ENCODE results near the gene PKP3. TPM values are rescaled to one million over a fixed set of nuclear protein-coding genes. Genes with fewer than 3 reads are reported as not detected.

Gene PKP3
- total and polyA plus RNA-seq, 9 of the 15 experiments (the other 6 are each of a cell fraction or from before 2014, with no cell fraction given), result 0.11 to 110 (median 30.7) TPM

DNA sequence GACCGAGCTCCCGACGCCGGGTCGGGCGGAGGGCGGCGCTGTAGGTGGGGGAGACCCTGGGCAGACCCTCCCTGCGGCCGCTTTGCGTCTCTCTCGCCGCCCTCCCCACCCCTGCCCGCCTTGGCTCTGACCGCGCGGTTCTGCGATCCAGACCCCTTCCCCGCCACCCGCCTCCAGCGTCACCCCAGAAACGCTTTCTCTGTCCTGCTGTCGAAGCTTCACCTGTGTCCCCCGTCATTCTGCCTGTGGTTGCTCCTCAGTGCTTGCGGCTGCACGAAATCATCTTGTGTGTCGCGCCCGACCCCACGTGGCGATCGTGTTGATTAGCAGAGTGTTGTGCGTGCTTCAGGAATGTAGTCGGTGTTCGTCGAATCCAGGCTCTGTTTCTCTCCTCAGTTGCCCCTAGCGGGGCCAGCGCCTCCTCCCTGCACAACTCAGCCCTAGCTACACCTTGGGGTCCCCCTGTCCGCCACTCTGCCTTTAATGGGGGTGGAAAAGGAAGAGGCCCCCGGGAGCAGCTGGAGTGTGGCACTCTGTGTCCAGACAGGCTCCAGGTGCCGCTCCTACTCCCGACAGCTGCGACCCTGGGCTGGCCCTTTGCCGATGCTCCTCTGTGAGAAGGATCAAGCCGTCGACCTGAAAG lies 56.9 kb downstream of the PKP3 start (continued):
- TF ChIP-seq, protein P1, sequence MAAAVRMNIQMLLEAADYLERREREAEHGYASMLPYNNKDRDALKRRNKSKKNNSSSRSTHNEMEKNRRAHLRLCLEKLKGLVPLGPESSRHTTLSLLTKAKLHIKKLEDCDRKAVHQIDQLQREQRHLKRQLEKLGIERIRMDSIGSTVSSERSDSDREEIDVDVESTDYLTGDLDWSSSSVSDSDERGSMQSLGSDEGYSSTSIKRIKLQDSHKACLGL (CRISPR knock-in tag; IDR thresholded peaks at IDR 0.05; ENCODE audit: borderline replicate concordance, poor library complexity, severe bottlenecking), result peak; percentile 11
- TF ChIP-seq NR2C2 (CRISPR knock-in tag; IDR thresholded peaks at IDR 0.05) (peak; percentile 47; the same call in 1 of the 2 replicates), NR2C2 (tag; IDR thresholded peaks at IDR 0.05) (no peak), CREM (IDR thresholded peaks at IDR 0.05; ENCODE audit: low read depth) (peak; percentile 70), DNMT1 (IDR thresholded peaks at IDR 0.05) (no peak), MXI1 (IDR thresholded peaks at IDR 0.05; ENCODE audit: low read depth, low read length) (0 out of 2 replicates have a peak, but pooled peaks have one; percentile 49), MAFF (IDR thresholded peaks at IDR 0.05; ENCODE audit: low read length) (no peak), KAT7 (CRISPR knock-in tag; IDR thresholded peaks at IDR 0.05; ENCODE audit: borderline replicate concordance) (0 out of 2 replicates have a peak, but pooled peaks have one; percentile 60), GABPA (tag; conservative IDR thresholded peaks at IDR 0.05; ENCODE audit: low read depth) (peak; percentile 18; the same call in 1 of the 2 replicates), RAD51 (IDR thresholded peaks at IDR 0.05; ENCODE audit: borderline replicate concordance, low read depth) (0 out of 2 replicates have a peak, but pooled peaks have one; percentile 24), ESRRA (IDR thresholded peaks at IDR 0.05; ENCODE audit: borderline replicate concordance, low read depth) (peak; percentile 24; the same call in 1 of the 2 replicates)
- TF ChIP-seq, protein P2, sequence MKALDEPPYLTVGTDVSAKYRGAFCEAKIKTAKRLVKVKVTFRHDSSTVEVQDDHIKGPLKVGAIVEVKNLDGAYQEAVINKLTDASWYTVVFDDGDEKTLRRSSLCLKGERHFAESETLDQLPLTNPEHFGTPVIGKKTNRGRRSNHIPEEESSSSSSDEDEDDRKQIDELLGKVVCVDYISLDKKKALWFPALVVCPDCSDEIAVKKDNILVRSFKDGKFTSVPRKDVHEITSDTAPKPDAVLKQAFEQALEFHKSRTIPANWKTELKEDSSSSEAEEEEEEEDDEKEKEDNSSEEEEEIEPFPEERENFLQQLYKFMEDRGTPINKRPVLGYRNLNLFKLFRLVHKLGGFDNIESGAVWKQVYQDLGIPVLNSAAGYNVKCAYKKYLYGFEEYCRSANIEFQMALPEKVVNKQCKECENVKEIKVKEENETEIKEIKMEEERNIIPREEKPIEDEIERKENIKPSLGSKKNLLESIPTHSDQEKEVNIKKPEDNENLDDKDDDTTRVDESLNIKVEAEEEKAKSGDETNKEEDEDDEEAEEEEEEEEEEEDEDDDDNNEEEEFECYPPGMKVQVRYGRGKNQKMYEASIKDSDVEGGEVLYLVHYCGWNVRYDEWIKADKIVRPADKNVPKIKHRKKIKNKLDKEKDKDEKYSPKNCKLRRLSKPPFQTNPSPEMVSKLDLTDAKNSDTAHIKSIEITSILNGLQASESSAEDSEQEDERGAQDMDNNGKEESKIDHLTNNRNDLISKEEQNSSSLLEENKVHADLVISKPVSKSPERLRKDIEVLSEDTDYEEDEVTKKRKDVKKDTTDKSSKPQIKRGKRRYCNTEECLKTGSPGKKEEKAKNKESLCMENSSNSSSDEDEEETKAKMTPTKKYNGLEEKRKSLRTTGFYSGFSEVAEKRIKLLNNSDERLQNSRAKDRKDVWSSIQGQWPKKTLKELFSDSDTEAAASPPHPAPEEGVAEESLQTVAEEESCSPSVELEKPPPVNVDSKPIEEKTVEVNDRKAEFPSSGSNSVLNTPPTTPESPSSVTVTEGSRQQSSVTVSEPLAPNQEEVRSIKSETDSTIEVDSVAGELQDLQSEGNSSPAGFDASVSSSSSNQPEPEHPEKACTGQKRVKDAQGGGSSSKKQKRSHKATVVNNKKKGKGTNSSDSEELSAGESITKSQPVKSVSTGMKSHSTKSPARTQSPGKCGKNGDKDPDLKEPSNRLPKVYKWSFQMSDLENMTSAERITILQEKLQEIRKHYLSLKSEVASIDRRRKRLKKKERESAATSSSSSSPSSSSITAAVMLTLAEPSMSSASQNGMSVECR (CRISPR knock-in tag; IDR thresholded peaks at IDR 0.05), result peak; percentile 65
- TF ChIP-seq, protein P3, sequence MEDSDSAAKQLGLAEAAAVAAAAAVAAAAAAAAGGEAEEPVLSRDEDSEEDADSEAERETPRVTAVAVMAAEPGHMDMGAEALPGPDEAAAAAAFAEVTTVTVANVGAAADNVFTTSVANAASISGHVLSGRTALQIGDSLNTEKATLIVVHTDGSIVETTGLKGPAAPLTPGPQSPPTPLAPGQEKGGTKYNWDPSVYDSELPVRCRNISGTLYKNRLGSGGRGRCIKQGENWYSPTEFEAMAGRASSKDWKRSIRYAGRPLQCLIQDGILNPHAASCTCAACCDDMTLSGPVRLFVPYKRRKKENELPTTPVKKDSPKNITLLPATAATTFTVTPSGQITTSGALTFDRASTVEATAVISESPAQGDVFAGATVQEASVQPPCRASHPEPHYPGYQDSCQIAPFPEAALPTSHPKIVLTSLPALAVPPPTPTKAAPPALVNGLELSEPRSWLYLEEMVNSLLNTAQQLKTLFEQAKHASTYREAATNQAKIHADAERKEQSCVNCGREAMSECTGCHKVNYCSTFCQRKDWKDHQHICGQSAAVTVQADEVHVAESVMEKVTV (CRISPR knock-in tag; IDR thresholded peaks at IDR 0.05), result peak; percentile 20; the same call in 1 of the 2 replicates

All from K562 (cell line).